AML-193 (cell line): ENCODE measurements around the gene HM13.
"Not testable (repeated sequence)": the region's sequence is repeated elsewhere in the genome, so short reads cannot be mapped to it uniquely, and the experiment has no call there.

Experiments
- DNase-seq, 2 experiments: peaks; one replicate each; lab custom pipeline; 2025; lab: John Stamatoyannopoulos, UW

The HM13 gene

DNA sequence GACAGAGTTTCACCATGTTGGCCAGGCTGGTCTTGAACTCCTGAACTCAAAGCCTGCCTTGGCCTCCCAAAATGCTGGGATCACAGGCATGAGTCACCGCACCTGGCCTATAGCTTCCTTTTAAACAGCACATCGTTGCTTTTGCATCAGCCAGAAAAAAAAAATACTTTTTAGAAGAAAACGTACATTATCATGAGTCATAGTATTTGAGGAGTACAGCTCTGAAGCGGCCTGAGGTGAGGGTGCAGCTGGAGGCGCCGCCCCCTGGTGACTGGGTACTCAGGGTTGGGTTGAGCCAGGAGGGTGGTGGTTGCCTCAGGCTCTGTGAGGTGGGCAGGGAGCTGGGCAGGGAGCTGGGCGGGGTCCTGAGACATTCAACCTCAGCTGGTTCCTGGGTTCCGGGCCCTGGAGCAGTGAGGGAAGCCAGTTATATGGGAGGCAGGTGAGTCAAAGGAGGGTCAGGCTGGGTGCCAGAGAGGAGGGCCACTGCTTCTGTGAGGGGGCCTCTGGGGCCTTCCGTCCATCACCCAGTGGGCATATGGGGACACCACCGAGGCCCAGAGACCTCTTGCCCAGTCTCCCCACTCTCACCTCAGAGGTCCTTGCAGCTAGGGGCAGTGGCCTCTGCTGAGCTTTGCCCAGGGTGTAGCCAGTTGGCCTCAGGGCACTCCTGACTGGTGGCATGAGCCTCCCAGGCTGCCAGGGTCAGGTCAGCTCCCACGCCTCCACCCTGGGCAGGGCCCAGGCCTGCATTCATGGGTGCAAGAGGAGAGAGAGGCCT lies 79.2 kb downstream of the HM13 start:
- DNase-seq = no peak

DNA sequence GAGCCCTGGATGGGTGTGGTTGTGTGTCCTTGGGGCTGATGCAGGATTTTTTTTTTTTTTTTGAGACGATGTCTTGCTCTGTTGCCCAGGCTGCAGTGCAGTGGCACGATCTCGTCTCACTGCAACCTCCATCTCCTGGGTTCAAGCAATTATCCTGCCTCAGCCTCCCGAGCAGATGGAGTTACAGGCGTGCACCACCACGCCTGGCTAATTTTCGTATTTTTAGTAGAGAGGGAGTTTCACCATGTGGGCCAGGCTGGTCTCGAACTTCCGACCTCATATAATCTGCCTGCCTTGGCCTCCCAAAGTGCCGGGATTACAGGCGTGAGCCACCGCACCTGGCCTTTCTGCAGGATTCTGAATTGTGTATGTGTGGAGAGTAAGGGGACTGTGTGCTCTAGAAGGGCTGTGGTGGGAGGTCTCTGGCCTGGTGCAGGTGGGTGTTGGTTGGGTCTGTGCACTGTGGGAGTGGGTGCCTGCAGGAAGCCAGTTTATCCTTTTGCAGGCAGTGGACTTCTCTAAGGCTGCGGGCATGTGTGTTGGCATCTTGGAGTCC lies 79.8 kb downstream of the HM13 start:
- DNase-seq = no peak

DNA sequence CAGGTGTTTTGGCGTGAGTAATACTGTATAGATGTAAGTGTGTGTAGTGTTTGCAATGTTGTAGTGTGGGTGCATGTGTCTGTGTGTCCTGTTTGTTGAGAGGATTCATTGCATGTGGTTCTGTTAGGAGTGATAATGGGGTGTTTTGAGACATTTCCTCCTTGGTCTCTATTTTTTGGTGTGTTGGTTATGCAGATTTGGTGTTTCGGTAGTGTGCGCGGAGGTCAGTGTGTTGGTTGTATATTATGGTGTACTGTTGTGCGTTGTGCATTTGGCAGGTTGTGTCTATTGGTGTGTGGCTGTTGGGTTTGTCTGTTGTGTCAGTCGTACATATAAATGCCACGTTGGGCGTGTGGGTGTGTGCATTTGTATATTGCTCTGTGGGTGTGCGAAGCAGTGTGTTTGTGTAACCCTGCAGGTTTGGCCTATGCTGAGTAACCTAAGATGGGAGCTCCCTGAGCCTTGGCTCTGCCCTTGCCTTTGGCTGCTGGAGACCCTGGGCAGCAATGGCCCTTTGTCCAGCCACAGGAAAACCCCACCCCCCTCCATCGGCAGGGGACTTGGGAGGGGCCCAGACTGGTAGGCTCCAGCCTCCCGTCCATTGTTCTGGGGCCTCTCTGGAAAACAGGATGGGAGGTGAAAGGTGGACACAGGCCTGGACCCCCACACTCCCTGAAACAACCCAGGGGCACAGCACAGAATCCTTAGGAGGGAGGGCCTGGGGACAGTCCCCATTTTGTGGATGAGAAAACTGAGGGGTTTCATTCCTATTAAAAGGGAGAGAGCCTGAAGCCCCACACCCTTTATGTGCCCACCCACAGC lies 80.5 kb downstream of the HM13 start:
- no peak for DNase-seq

DNA sequence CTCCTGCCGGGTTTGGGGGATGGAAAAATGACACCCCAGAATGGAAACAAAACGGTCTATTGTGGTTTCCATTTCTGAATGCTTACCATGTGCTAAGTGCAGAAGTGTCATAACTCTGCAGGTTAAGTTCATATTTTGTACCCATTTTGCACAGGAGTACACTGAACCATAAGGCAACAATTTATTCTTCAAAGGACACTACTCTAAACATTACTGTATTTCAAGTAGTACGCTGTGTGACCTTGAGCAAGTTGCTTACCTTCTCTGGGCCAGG lies 81.1 kb downstream of the HM13 start:
- DNase-seq = no peak

DNA sequence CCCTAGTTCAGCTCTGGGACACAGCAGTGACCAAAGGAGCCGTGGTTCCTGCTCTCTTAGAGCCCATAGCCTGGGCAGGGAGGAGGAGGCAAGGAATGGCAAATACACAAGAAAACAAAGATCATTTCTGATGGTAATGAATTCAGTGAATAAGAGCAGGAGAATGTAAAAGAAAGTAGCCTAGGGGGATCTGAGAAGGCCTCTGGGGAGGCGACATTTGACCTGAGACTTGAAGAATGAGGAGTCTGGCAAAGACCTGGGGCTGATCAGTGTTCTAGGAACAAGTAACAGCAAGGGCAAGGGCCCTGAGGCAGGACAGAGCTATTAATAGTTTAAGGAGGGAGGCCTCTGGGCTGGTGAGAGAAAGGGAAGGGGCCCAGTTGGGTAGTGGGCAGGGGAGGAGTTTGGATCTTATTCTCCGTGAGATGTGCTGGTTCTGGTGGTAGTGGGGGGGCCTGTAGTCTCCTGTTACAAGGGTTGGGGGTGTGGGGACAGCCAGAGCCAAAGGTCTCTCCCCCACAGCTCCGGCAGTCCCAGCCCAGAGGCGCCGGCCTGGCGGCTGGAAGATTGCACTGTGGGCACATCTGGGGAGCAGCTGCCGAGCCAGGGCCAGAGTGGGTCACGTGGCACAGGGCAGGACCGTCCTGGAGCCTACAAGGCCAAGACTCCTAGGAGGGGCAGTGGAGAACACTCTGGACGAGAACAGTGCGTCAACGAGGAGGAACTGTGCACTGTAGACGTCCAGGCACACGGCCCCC lies 81.6 kb downstream of the HM13 start:
- DNase-seq = no peak

DNA sequence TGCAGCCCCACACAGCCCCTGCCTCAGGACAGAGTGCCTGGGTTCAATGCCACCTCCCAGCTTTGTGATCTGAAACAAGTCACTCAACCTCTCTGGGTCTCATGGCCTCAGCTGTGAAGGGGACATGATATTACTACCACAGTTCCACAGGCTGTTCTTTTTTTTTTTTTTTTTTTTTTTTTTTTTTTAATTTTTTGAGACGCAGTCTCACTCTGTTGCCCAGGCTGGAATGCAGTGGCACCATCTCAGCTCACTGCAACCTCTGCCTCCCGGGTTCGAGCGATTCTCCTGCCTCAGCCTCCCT lies 82.1 kb downstream of the HM13 start:
- DNase-seq = not testable (repeated sequence)

DNA sequence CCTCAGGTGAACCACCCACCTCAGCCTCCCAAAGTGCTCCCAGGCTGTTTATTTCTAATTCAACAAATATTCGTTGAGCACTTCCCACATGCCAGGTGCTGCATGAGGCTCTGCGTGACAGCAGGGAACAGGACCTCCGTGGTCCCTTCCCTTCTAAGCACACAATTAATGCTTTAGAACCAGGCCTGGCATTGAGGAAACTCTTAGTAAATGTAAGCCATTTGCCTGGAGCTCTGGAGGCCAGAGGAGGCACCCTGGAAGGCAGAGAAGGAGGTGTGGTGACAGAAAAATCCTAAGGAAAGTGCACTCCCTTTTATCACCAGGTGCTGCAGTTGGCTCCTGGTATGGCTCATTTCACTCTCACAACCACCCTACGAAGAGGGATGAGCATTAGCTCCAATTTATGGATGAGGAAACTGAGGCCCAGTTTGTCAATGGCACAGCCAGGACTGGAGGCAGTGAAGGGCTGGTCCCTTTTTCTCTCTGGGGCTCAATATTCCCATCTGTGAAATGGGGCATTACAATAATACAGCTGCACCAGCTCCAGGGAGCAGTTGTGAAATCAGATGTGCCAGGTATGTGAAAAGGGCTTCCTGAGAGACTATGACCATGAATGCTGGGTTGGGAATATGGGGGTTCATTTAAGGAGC lies 82.7 kb downstream of the HM13 start:
- DNase-seq = no peak

DNA sequence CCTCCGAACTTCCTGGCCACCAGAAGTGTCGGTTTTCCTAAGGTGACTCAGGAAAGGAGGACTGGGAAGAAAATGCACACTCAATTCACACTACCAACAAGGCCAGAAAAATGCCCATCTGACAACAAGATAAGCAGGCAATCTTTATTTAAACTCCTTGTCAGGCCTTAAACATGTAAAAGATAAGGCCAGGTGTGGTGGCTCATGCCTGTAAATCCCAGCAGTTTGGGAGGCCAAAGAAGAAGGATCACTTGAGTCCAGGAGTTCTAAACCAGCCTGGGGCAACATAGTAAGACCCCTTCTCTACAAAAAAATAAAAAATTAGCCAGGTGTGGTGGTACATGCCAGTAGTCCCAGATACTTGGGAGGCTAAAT lies 83.2 kb downstream of the HM13 start:
- DNase-seq = no peak

DNA sequence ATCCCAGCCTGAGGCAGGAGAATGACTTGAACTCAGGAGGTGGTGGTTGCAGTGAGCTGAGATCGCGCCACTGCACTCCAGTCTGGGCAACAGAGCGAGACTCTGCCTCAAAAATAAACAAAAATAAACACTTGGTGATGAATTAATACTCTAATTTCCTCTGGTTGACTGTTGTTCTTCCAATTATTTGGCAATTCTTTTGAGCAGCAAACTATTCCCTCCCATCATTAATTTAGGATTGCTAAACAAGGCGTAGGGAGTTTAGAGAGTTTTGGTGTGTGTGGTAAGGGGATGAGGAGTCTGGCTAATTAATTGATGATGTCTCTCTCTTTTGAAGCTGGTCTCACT lies 88.2 kb downstream of the HM13 start:
- no peak for DNase-seq

DNA sequence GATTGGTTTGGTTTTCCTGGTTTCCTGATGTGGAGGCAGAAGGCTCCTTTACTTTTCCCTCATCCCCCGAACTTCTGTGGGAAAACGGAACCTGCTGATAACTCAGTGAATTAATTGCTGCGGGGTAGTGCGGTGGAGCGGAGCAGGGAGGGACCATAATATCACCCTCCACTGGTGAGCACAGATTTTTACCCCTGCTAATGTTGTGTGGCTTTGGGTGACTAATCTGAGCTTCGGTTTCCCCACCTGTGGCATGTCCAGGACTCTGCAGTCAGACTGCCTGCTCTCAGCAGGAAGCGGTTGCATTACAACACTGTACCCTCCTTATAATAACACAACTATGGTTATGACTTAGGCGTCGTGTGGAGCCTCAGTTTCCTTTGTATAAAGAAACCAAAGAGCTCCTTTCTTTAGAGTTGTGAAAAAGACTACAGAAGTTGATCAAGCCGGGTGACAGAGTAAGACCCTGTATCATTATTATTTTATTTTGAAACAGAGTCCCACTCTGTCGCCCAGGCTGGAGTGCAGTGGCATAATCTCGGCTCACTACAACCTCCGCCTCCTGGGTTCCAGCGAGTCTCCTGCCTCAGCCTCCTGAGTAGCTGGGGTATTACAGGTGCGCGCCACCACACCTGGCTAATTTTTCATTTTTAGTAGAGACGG lies 88.7 kb downstream of the HM13 start:
- peak; percentile 71 to 82 for DNase-seq

DNA sequence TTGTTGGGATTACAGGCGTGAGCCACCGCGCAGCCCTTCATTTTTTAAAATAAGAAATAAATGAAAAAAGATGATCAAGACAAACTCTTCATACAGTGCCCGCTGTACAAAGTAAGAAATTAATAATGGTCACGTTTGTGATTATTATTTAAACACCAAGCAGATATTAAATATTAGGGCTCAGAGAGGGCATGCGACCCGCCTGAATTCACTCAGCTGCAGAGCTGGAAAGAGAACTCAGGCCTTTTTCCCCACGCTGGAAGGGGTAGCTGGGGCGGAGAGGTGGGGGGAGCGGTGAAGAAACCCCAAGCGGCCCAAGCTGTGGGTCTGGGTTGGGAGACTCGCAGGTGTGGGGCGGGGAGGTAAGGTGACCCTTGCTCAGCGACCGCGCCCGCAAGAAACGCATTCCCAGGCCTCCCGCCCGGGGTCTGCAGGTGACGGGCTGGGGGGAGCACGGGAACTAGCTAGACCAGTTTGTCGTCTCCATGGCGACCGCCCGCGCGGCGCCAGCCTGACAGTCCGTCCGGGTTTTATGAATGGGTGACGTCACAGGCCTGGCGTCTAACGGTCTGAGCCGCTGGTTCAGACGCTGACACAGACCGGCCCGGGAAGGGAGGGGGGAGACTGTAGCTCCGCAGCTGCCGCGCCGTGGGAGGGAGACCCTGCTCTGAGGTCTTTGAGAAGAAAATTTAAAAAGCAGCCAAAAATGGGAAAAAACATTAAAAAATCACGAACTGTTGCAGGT lies 89.8 kb downstream of the HM13 start:
- DNase-seq = peak; percentile 27 to 34

DNA sequence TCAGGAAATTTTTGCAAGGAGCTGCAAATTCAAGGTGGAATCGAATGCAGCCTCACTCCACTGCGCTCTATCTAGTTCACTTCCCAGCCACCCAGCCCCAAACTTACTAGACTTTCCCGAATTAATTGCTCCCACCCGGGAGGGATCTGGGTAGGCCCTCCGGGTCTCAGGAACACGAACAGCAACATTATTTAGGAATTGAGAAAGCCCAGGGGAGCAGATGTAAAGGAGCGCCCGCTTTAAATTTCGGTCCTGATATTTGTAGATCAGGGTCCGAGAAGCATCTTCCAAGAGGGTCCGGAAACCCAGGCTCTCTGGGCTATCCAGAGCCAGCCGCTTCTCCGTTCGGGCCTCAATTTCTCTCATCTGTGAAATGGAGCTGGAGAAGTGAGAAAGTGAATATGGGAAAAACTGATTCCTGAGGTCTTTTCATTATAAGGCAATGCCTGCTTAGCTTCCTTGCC lies 90.4 kb downstream of the HM13 start:
- no peak for DNase-seq

DNA sequence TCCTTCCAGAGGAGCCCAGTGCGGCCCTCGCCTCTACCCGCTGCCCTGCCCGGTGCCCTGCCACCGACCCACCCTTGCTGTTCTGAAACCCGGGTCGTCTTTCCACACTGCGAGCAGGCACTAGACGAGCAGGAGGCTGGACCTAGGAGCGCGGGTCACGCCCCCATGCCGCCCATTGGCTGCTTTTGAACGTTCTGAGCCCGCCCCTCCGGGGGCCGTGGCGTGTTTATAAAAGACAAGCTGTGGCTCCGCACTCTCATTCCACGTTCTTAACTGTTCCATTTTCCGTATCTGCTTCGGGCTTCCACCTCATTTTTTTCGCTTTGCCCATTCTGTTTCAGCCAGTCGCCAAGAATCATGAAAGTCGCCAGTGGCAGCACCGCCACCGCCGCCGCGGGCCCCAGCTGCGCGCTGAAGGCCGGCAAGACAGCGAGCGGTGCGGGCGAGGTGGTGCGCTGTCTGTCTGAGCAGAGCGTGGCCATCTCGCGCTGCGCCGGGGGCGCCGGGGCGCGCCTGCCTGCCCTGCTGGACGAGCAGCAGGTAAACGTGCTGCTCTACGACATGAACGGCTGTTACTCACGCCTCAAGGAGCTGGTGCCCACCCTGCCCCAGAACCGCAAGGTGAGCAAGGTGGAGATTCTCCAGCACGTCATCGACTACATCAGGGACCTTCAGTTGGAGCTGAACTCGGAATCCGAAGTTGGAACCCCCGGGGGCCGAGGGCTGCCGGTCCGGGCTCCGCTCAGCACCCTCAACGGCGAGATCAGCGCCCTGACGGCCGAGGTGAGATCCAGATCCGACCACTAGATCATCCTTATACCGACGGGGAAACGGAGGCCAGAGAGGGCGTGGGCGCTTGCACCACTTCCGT lies 91.0 kb downstream of the HM13 start, which contains the start of gene ID1:
Gene ID1, plus strand, starts transcription at position 259 of the 871 bp plus-strand sequence. Its CDS starts 99 bp downstream, at position 358.
- DNase-seq = peak; percentile 84

DNA sequence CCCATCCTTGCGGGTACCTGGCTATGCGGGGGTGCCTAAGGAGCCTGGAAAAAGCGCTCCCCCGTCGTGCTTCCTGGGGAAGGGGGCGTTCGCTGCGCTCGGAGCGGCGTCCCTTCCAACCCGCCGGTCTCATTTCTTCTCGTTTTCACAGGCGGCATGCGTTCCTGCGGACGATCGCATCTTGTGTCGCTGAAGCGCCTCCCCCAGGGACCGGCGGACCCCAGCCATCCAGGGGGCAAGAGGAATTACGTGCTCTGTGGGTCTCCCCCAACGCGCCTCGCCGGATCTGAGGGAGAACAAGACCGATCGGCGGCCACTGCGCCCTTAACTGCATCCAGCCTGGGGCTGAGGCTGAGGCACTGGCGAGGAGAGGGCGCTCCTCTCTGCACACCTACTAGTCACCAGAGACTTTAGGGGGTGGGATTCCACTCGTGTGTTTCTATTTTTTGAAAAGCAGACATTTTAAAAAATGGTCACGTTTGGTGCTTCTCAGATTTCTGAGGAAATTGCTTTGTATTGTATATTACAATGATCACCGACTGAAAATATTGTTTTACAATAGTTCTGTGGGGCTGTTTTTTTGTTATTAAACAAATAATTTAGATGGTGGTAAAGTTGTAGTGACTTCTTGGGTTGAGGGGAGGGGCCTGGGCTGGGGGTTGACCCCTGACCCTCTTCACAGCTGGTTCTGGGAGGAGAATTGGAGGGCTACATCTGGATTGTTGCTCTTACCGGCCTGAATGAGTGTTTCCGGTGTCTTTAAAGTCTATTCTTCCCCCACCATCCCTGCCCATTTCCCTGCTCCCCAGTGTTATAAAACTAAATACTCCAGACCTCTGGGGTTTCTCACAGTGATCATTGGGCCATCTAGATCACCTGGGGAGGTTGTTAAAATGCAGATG lies 91.9 kb downstream of the HM13 start:
- peak; percentile 9 to 16 for DNase-seq

DNA sequence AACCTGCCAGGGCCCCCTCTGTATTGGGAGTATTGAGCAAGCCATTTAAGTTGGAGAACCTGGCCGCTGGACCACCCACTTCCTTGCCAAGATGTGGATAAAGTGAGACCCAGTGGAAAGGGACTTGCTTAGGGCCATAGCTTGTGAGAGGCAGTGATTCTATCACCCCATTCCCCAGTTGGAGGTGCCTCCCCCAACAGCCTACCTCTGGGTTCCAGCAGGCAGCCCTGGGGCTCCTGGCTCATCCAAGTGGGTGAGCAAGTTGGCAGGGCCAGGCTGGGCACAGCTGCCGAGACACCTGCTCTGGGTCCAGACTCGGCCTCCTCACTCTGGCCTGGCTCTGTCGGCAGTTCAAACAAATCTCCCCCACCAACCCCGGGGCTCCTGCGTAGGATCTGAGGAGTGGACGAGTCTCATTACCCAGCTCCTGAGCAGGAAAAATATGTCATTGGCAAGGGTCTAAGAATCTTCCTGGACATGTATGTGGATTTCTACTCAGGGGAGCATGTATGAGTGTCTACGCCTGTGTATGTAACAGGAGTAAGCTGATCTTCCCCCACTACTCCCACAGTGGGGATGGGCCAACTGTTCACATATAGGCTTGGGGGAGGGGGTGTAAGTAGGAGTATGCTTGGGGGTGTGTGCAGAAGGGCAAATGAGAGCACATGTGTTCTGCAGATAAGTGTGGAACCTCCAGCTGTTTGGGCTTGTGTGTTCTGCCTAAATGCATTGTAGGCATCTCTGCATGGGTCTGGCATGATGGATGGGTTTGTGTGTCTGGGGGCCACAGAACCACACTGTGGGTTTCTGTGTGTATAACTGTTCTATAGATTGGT lies 92.8 kb downstream of the HM13 start:
- no peak for DNase-seq

DNA sequence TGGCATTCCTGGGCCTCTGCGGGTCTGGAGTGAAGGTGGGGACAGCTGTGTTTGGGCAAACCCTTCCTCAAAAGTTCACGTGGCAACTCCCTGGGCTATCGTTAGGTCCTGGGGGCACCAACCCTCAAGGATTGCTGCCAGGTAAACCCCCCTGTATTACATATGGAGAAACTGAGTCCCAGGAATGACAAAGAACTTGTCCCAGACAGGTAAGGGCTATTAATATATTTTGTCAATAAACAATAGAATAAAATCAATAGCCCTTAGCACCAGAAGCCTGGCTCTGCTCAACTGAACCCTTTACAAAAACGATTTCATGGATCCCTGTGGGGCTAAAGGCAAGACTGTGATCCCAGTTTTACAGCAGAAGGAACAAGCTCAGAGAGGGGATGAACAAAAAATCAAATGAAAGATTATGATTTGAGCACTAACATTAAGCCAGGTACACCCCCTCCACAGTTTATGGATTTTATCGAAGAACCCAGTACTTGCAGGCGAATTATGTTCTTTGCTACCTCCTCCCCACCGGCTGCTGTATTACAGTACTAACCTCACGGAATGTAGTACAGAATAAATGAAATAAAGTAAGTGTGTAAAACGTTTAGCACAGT lies 93.5 kb downstream of the HM13 start:
- DNase-seq = no peak

DNA sequence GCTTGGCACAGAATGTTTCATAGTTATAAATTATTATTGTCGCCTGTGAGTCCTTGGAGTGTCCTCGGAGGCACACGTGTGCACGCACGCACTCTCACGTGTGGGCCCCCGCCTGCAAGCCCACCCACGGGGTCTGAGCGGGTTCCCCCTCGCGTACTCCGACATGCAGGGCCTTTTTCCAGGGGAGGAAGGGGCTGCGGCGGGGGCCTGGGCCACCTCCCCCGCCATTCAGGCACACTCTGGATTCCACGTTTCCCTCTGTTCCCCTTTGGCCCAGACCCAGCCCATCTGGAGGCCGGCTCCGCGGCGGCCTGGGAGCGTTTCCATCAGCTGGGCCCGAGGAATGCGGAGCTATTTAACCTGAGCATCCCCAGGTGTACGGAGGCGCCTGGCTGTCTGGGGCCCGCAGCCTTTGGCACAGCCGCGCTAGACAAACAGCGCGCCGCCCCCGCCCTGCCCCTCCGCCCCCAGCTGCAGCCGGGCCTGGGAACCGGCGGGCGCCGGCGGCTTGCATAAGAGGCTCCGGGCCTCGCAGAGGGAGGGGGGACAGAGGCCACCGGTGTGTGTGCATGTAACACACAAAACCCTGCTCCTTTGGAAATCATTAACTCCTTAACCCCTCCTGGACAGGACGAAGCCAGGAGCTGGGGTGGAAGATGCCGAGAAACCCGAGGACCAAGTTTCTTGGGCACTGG lies 94.2 kb downstream of the HM13 start:
- DNase-seq = no peak
